ENCODE results near the gene ASGR1.
"Not testable (repeated sequence)": the region's sequence is repeated elsewhere in the genome, so short reads cannot be mapped to it uniquely, and the experiment has no call there.

Gene ASGR1

DNA sequence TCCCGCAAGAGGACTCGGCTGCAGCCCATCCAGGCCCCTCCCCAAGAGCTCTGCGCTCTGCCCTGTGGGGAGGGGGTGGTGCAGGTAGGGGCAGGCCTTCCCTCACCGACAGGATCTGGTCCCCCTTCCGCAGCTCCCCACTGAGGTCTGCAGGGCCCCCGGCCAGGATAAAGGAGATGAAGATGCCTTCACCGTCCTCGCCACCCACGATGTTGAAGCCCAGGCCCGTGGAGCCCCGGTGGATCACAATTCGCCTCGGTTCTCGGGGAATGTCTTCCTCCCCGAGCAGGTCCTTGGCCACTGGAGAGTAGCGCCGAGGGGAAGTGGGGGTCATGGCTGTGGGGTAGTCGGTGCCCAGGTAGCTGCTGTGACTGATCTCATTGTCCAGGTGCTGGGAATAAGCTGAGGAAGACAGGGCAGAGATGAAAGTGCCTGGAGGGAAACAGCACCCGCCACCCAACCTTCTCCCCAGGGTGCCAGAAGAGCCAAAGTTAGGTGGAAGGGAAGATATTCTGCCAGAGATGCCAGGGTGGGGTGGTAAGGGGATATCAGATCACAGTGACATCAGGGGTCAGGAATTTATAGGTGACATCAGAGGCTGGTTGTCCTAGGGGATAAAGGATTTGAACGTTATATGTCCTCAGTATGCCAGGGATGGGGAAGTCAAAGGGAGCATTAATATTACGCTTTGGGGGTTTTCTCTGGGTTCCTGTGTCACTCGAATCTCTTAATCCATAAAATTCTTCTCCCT, 17.7 kb upstream of the ASGR1 start:
- Histone ChIP-seq H3K36me3 (ENCODE audit: control insufficient read depth, insufficient read depth, low read length) (peaks cover 43% of the 10 kb centered on the region), H3K9ac (ENCODE audit: low read depth, low read length) (no peak overlapping the region), H3K4me1 (ENCODE audit: control insufficient read depth, insufficient read depth, low read length) (no peaks in the 10 kb centered on the region), H3K4me3 (ENCODE audit: low read depth, low read length) (no peak overlapping the region), H3K27me3 (ENCODE audit: control insufficient read depth, insufficient read depth, low read length) (no peaks in the 10 kb centered on the region), H3K9me3 (ENCODE audit: control insufficient read depth, insufficient read depth, low read length) (no peaks in the 10 kb centered on the region)

DNA sequence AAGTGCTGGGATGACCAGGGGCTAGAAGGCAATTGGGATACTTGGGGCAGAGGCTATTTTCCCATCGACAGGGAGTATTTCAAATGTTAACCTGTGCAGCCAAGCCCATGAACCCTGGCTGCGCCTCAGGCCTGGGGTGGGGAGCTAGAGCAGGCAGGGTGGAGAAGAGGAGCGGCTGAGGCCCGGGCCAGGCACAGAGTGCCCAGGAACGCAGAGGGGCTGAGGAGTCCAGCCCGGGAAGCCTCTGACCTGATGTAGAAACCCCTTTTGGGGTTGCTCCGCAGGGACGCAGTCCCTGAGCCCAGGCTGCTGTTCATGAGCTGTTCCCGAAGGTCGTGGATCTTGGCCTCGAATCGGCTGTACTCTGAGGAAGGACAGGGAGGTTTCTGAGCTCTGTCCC, 16.8 kb upstream of the ASGR1 start:
- no peak overlapping the region for H3K9ac ChIP-seq (ENCODE audit: low read depth, low read length)

DNA sequence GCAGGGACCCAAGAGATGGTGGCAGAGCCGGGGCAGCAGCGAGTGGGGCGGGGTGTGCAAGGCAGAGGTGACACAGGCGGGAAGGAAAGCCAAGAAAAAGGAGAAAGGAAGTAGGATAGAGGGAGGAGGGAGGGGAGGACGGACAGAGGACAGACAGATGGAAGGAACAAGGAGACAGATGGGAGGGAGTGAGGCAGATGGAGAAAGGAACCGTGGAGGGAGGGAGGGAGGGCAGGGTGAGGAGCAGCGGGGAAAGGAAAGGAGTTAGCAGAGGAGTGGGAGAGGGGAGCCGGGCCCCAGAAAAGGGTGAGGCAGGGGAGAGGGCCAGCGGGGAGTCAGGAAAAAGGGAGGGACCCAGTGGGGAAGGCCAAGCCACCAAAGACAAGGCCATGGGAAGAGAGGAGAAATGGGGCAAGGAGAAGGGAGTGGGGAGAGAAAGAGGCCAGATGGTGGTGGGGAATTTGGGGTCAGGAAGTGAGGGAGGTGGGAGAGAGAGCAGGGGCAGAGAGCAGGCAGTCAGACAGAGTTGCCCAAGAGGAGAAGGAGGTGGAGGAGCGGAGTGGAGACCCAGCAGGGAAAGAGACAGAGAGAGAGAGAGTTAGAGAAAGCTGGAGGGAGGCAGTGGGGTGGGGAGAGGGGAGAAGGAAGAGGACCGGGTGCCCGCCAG, 13.2 kb upstream of the ASGR1 start:
- H3K4me3 ChIP-seq (ENCODE audit: low read depth, low read length), result no peak overlapping the region
- H3K4me1 ChIP-seq (ENCODE audit: control insufficient read depth, insufficient read depth, low read length), result no peaks in the 10 kb centered on the region
- no peak overlapping the region for H3K9ac ChIP-seq (ENCODE audit: low read depth, low read length)
- peaks cover 50% of the 10 kb centered on the region for H3K36me3 ChIP-seq (ENCODE audit: control insufficient read depth, insufficient read depth, low read length)
- H3K9me3 ChIP-seq (ENCODE audit: control insufficient read depth, insufficient read depth, low read length), result no peaks in the 10 kb centered on the region
- no peaks in the 10 kb centered on the region for H3K27me3 ChIP-seq (ENCODE audit: control insufficient read depth, insufficient read depth, low read length)

More for the DNA sequence above, 16.8 kb upstream of the ASGR1 start:
- Histone ChIP-seq H3K4me3 (ENCODE audit: low read depth, low read length) (no peak overlapping the region), H3K36me3 (ENCODE audit: control insufficient read depth, insufficient read depth, low read length) (peaks cover 46% of the 10 kb centered on the region), H3K9me3 (ENCODE audit: control insufficient read depth, insufficient read depth, low read length) (no peaks in the 10 kb centered on the region), H3K4me1 (ENCODE audit: control insufficient read depth, insufficient read depth, low read length) (no peaks in the 10 kb centered on the region), H3K27me3 (ENCODE audit: control insufficient read depth, insufficient read depth, low read length) (no peaks in the 10 kb centered on the region)

DNA sequence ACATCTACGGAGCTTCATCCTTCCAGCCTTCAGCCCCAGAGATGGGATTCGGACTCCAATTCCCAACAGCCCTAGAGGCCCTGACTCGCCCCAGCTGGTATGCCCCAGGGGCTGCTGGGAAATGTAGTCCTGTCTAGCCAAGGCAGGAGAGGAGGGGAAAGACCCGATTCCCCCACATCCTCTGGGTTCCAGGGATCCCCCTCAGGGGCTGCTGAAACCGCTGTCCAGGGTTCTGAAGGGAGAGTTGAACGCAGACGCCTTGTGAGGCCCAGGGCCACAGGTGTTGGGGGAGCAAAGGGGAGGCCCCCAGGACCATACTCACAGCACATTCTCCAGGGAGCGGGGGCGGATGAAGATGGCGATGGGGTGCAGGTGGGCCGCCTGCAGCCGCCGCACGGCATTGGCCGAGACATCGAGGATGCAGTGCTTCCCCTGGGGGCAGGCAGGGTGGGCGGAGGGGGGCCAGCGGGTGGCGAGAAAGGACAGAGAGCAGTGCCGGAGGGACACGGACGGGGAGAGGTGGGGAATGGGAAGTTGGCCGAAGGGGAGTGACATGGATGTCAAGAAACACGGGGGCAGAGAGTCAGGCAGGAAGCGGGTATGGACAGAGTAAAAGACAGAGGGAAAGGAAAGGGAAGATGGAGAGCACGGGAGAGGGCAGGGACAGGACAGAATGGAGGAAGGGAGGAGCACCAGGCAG, 12.6 kb upstream of the ASGR1 start:
- no peak overlapping the region for H3K9ac ChIP-seq (ENCODE audit: low read depth, low read length)
- H3K36me3 ChIP-seq (ENCODE audit: control insufficient read depth, insufficient read depth, low read length), result peaks cover 50% of the 10 kb centered on the region
- H3K9me3 ChIP-seq (ENCODE audit: control insufficient read depth, insufficient read depth, low read length), result no peaks in the 10 kb centered on the region
- H3K4me1 ChIP-seq (ENCODE audit: control insufficient read depth, insufficient read depth, low read length), result no peaks in the 10 kb centered on the region
- H3K27me3 ChIP-seq (ENCODE audit: control insufficient read depth, insufficient read depth, low read length), result no peaks in the 10 kb centered on the region
- H3K4me3 ChIP-seq (ENCODE audit: low read depth, low read length), result no peak overlapping the region

DNA sequence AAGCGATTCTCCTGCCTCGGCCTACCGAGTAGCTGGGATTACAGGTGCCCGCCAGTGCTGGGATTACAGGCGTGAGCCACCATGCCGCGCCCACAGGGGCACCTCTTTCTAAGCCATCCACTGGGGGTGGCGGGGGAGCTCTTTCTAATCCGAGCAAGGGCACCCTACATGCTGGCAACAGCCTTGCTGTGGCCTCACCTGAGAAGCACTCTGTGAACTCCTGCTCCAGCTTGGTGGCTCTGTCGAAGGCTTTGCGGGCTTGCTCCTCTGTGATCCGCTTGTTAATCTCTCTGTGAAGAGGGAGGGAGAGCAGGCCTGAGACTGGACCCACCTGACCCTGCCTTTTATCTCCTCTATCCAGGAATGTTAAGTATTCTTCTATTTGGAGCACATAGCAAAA, 11.9 kb upstream of the ASGR1 start:
- Histone ChIP-seq H3K9me3 (ENCODE audit: control insufficient read depth, insufficient read depth, low read length) (no peaks in the 10 kb centered on the region), H3K27me3 (ENCODE audit: control insufficient read depth, insufficient read depth, low read length) (no peaks in the 10 kb centered on the region), H3K4me1 (ENCODE audit: control insufficient read depth, insufficient read depth, low read length) (no peaks in the 10 kb centered on the region), H3K36me3 (ENCODE audit: control insufficient read depth, insufficient read depth, low read length) (peaks cover 44% of the 10 kb centered on the region), H3K4me3 (ENCODE audit: low read depth, low read length) (no peak overlapping the region), H3K9ac (ENCODE audit: low read depth, low read length) (no peak overlapping the region)

DNA sequence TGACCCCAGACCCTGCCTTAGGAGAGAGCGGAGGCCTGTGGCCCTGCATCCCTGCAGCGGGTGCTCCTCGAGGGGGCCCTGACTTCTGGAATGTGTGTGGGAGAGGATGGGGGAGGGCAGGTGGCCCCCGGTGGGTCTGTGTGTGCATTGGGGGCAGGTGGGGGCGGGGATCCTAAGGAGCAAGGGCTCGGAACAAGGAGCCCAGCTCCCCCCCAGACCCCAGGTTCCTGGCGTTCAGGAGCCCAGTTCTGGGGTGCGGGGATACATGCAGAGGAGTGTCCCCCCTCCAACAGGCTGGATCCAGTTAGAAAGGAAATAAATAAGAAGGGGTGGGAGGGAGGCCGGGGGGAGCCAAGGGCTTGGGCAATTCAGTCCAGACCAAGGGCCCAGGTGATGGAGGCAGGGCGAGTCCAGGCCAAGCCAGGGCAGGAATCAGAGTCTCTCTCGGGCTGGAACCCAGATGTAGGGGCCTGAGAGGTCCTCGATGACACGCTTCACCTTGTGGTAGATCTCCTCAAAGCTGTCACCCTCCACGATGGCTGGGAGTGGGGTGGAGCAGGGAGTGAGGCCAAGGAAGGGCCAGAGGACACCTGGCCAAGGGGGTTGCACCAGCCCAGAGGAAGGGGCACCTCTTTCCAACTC, 11.2 kb upstream of the ASGR1 start:
- no peaks in the 10 kb centered on the region for H3K9me3 ChIP-seq (ENCODE audit: control insufficient read depth, insufficient read depth, low read length)
- H3K27me3 ChIP-seq (ENCODE audit: control insufficient read depth, insufficient read depth, low read length), result no peaks in the 10 kb centered on the region
- no peak overlapping the region for H3K4me3 ChIP-seq (ENCODE audit: low read depth, low read length)
- peaks cover 38% of the 10 kb centered on the region for H3K36me3 ChIP-seq (ENCODE audit: control insufficient read depth, insufficient read depth, low read length)
- H3K9ac ChIP-seq (ENCODE audit: low read depth, low read length), result no peak overlapping the region
- no peaks in the 10 kb centered on the region for H3K4me1 ChIP-seq (ENCODE audit: control insufficient read depth, insufficient read depth, low read length)

DNA sequence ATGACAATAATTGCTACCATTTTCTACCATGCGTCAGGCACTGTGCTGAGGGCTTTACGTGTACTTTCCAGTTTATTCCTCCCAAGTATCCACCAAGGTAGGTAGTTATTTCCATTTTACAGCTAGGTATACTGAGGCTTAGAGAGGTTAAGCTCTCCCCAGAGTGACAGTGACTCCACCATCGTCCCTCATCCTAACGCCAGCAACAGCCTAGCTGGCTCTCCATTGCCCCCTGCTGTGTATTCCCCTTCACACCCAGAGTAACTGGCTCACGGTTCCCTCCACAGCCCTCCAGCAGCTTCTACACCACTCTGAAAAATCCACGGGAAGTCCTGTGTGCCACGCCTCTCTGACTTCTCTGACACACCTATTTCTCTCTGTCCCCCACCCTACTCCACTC, 7.1 kb upstream of the ASGR1 start:
- Histone ChIP-seq H3K36me3 (ENCODE audit: control insufficient read depth, insufficient read depth, low read length) (peaks cover 12% of the 10 kb centered on the region), H3K4me1 (ENCODE audit: control insufficient read depth, insufficient read depth, low read length) (no peaks in the 10 kb centered on the region), H3K9ac (ENCODE audit: low read depth, low read length) (no peak overlapping the region), H3K4me3 (ENCODE audit: low read depth, low read length) (no peak overlapping the region), H3K27me3 (ENCODE audit: control insufficient read depth, insufficient read depth, low read length) (no peaks in the 10 kb centered on the region), H3K9me3 (ENCODE audit: control insufficient read depth, insufficient read depth, low read length) (no peaks in the 10 kb centered on the region)

DNA sequence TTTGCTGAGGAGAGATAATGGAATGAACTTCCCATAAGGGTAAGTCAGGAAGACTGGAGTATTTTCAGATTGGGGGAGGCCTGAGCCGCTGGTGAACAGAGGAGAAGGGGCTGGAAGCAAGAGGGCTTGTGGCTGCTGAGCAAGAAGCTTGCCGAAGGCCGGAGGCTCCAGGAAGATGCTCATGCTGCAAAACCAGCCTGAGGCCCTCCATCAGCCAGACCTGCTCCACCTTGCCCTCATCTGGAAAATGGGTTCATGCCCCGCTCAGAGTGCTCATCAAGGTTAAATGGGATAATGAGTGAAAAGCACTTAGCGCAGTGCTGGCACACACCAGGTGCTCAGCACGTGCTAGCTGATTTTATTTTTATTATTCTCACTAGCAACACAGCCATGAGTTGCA, 5.5 kb upstream of the ASGR1 start:
- Histone ChIP-seq H3K9ac (ENCODE audit: low read depth, low read length) (no peak overlapping the region), H3K36me3 (ENCODE audit: control insufficient read depth, insufficient read depth, low read length) (peaks cover 5% of the 10 kb centered on the region), H3K9me3 (ENCODE audit: control insufficient read depth, insufficient read depth, low read length) (no peaks in the 10 kb centered on the region), H3K4me3 (ENCODE audit: low read depth, low read length) (no peak overlapping the region), H3K4me1 (ENCODE audit: control insufficient read depth, insufficient read depth, low read length) (no peaks in the 10 kb centered on the region), H3K27me3 (ENCODE audit: control insufficient read depth, insufficient read depth, low read length) (no peaks in the 10 kb centered on the region)

DNA sequence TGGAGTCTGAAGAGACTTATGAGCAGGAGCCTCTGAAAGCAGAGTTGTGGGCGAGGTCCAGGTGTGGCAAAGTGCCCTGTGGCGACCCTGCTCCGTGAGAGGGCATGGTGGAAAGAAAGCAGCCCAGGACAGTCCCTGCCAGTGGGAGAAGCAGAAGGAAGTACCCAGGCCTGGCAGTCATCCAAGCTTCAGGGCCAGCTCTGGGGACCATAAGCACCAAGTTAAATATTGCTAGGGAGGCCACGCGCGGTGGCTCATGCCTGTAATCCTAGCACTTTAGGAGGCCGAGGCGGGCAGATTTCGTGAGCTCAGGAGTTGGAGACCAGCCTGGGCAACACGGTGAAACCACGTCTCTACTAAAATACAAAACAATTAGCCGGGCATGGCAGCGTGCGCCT, 4.9 kb upstream of the ASGR1 start:
- H3K4me1 ChIP-seq (ENCODE audit: control insufficient read depth, insufficient read depth, low read length), result no peaks in the 10 kb centered on the region
- H3K36me3 ChIP-seq (ENCODE audit: control insufficient read depth, insufficient read depth, low read length), result no peaks in the 10 kb centered on the region
- no peaks in the 10 kb centered on the region for H3K27me3 ChIP-seq (ENCODE audit: control insufficient read depth, insufficient read depth, low read length)
- H3K9ac ChIP-seq (ENCODE audit: low read depth, low read length), result no peak overlapping the region
- H3K9me3 ChIP-seq (ENCODE audit: control insufficient read depth, insufficient read depth, low read length), result no peaks in the 10 kb centered on the region
- H3K4me3 ChIP-seq (ENCODE audit: low read depth, low read length), result no peak overlapping the region

DNA sequence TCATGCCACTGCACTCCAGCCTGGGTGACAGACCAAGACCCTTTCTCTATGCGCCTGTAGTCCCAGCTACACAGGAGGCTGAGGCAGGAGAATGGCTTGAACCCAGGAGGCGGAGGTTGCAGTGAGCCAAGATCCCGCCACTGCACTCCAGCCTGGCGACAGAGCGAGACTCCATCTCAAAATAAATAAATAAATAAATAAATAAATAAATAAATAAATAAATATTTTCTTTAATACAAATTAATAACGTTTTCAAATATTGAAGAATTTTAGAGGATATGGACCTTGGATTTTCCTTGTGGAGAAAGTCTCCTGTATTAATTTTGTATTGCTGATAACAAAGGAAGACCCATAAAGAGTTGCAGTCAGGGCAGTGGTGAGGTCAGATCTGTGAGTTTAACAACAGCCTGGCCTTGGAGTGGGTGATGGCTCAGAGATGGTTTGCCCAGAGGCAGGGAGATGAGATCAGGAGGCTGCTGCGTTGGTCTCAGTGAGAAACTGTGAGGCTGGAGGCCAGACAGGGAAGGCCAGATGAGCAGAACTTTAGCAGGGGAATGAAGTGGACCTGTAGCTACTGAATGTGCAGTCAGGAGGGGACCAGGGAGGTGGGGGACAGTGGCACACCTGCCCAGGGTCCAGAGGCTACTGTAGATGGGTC, 4.4 kb upstream of the ASGR1 start:
- H3K9ac ChIP-seq (ENCODE audit: low read depth, low read length), result no peak overlapping the region
- no peaks in the 10 kb centered on the region for H3K27me3 ChIP-seq (ENCODE audit: control insufficient read depth, insufficient read depth, low read length)
- no peaks in the 10 kb centered on the region for H3K9me3 ChIP-seq (ENCODE audit: control insufficient read depth, insufficient read depth, low read length)
- H3K4me3 ChIP-seq (ENCODE audit: low read depth, low read length), result no peak overlapping the region
- no peaks in the 10 kb centered on the region for H3K4me1 ChIP-seq (ENCODE audit: control insufficient read depth, insufficient read depth, low read length)
- H3K36me3 ChIP-seq (ENCODE audit: control insufficient read depth, insufficient read depth, low read length), result no peaks in the 10 kb centered on the region

DNA sequence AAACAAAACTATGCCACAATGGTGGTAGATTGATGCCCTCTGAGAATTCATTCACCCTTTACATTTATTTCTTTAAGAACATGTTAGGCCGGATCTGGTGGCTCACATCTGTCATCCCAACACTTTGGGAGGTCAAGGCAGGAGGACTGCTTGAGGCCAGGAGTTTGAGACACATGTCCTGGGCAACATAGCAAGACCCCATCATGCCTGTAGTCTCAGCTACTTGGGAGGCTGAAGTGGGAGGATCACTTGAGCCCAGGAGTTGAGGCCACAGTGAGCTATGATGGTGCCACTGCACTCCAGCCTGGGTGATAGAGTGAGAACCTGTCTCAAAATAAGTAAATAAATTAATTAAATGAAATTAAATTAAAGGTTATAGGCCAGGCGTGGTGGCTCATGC, 2.9 kb upstream of the ASGR1 start:
- H3K4me3 ChIP-seq (ENCODE audit: low read depth, low read length); H3K9me3 ChIP-seq (ENCODE audit: control insufficient read depth, insufficient read depth, low read length); H3K27me3 ChIP-seq (ENCODE audit: control insufficient read depth, insufficient read depth, low read length); H3K9ac ChIP-seq (ENCODE audit: low read depth, low read length); H3K36me3 ChIP-seq (ENCODE audit: control insufficient read depth, insufficient read depth, low read length); H3K4me1 ChIP-seq (ENCODE audit: control insufficient read depth, insufficient read depth, low read length): not testable (repeated sequence)

Data from iPS-15b (cell line).